HEK293 (cell line): ENCODE data around the gene SIGLEC1.

Experiments used
- KLF10 ChIP-seq: fragments of 450-650 bp; IDR thresholded peaks from 2 replicates; pipeline ENCODE4 v1.5.1; 2018; ENCODE audit warnings: missing biosample characterization, mild to moderate bottlenecking, missing genetic modification characterization
- OSR2 ChIP-seq: fragments of 450-650 bp; formaldehyde crosslinking; IDR thresholded peaks from 2 replicates; pipeline ENCODE4 v1.5.1; 2016; ENCODE audit warnings: missing biosample characterization, missing genetic modification characterization
- YY1 ChIP-seq: fragments of 450-650 bp; formaldehyde crosslinking; IDR thresholded peaks from 2 replicates; pipeline ENCODE4 v1.5.1; 2018; ENCODE audit warnings: missing biosample characterization, missing genetic modification characterization
- ZFHX2 ChIP-seq: fragments of 450-650 bp; formaldehyde crosslinking; conservative IDR thresholded peaks from 2 replicates; pipeline ENCODE4 v1.5.1; 2016; ENCODE audit warnings: missing biosample characterization, missing genetic modification characterization
- ZNF140 ChIP-seq: fragments of 450-650 bp; formaldehyde crosslinking; IDR thresholded peaks from 2 replicates; pipeline ENCODE4 v1.5.1; 2016; ENCODE audit warnings: missing biosample characterization, missing genetic modification characterization
- ZNF157 ChIP-seq: fragments of 450-650 bp; formaldehyde crosslinking; IDR thresholded peaks from 2 replicates; pipeline ENCODE4 v1.5.1; 2016; ENCODE audit warnings: missing biosample characterization, missing genetic modification characterization
- ZNF169 ChIP-seq: fragments of 450-650 bp; formaldehyde crosslinking; IDR thresholded peaks from 2 replicates; pipeline ENCODE4 v1.5.1; 2016; ENCODE audit warnings: missing biosample characterization, missing genetic modification characterization
- ZNF184 ChIP-seq: fragments of 450-650 bp; IDR thresholded peaks from 2 replicates; pipeline ENCODE4 v1.5.1; 2018; ENCODE audit warnings: missing biosample characterization, mild to moderate bottlenecking, missing genetic modification characterization
- ZNF214 ChIP-seq: fragments of 450-650 bp; formaldehyde crosslinking; IDR thresholded peaks from 2 replicates; pipeline ENCODE4 v1.5.1; 2017; ENCODE audit warnings: missing biosample characterization, mild to moderate bottlenecking, missing genetic modification characterization, borderline replicate concordance
- ZNF223 ChIP-seq: fragments of 450-650 bp; formaldehyde crosslinking; IDR thresholded peaks from 2 replicates; pipeline ENCODE4 v1.5.1; 2016; ENCODE audit warnings: missing biosample characterization, missing genetic modification characterization
- ZNF274 ChIP-seq, 2 experiments: fragments of 200-500 bp in 1 of 2; fragments of 450-650 bp in 1 of 2; sonication (Bioruptor generic) in 1 of 2; formaldehyde crosslinking in 1 of 2; IDR thresholded peaks; 2 replicates each; pipeline versions ENCODE4 v1.5.1 to v1.6.1; 2014 to 2016; ENCODE audit warnings: borderline replicate concordance in 1 of 2, inconsistent platforms in 1 of 2, low read length in 1 of 2, missing biosample characterization in 1 of 2, missing genetic modification characterization in 1 of 2
- ZNF324 ChIP-seq: fragments of 450-650 bp; formaldehyde crosslinking; IDR thresholded peaks from 2 replicates; pipeline ENCODE4 v1.5.1; 2016; ENCODE audit warnings: missing biosample characterization, missing genetic modification characterization
- ZNF335 ChIP-seq: fragments of 450-650 bp; formaldehyde crosslinking; conservative IDR thresholded peaks from 2 replicates; pipeline ENCODE4 v1.5.1; 2016; ENCODE audit warnings: missing biosample characterization, missing genetic modification characterization
- ZNF341 ChIP-seq: fragments of 450-650 bp; formaldehyde crosslinking; IDR thresholded peaks from 2 replicates; pipeline ENCODE4; 2016; ENCODE audit warnings: low read depth, missing biosample characterization, missing genetic modification characterization
- ZNF548 ChIP-seq: fragments of 450-650 bp; formaldehyde crosslinking; IDR thresholded peaks from 2 replicates; pipeline ENCODE4 v1.5.1; 2016; ENCODE audit warnings: missing biosample characterization, missing genetic modification characterization
- ZNF585B ChIP-seq: fragments of 450-650 bp; formaldehyde crosslinking; IDR thresholded peaks from 2 replicates; pipeline ENCODE4 v1.5.1; 2016; ENCODE audit warnings: missing biosample characterization, missing genetic modification characterization
- ZNF596 ChIP-seq: fragments of 450-650 bp; IDR thresholded peaks from 2 replicates; pipeline ENCODE4 v1.5.0; 2018; ENCODE audit warnings: missing biosample characterization, mild to moderate bottlenecking, missing genetic modification characterization, moderate library complexity
- ZNF610 ChIP-seq: fragments of 450-650 bp; formaldehyde crosslinking; IDR thresholded peaks from 2 replicates; pipeline ENCODE4 v1.5.1; 2016; ENCODE audit warnings: missing biosample characterization, missing genetic modification characterization, borderline replicate concordance
- ZNF624 ChIP-seq: fragments of 450-650 bp; formaldehyde crosslinking; IDR thresholded peaks from 2 replicates; pipeline ENCODE4 v1.5.1; 2017; ENCODE audit warnings: missing biosample characterization, missing genetic modification characterization
- ZNF837 ChIP-seq: fragments of 450-650 bp; formaldehyde crosslinking; IDR thresholded peaks from 2 replicates; pipeline ENCODE4 v1.5.1; 2016; ENCODE audit warnings: missing biosample characterization, missing genetic modification characterization
- ZNF843 ChIP-seq: fragments of 450-650 bp; formaldehyde crosslinking; IDR thresholded peaks from 2 replicates; pipeline ENCODE4 v1.5.1; 2016; ENCODE audit warnings: missing biosample characterization, missing genetic modification characterization
- TF ChIP-seq, protein P1 (sequence below): fragments of 450-650 bp; IDR thresholded peaks from 2 replicates; pipeline ENCODE4 v1.5.1; 2018; ENCODE audit warnings: missing biosample characterization, mild to moderate bottlenecking, missing genetic modification characterization
- TF ChIP-seq, protein P2 (sequence below): fragments of 450-650 bp; formaldehyde crosslinking; IDR thresholded peaks from 2 replicates; pipeline ENCODE4 v1.5.1; 2016; ENCODE audit warnings: missing biosample characterization, missing genetic modification characterization
- TF ChIP-seq, protein P3 (sequence below): fragments of 450-650 bp; formaldehyde crosslinking; IDR thresholded peaks from 2 replicates; pipeline ENCODE4 v1.5.1; 2016; ENCODE audit warnings: missing biosample characterization, missing genetic modification characterization
- TF ChIP-seq, protein P4 (sequence below): fragments of 450-650 bp; formaldehyde crosslinking; IDR thresholded peaks from 2 replicates; pipeline ENCODE4; 2016; ENCODE audit warnings: missing biosample characterization, missing genetic modification characterization
- TF ChIP-seq, protein P5 (sequence below): fragments of 450-650 bp; formaldehyde crosslinking; conservative IDR thresholded peaks from 2 replicates; pipeline ENCODE4 v1.5.1; 2016; ENCODE audit warnings: low read depth, missing biosample characterization, missing genetic modification characterization
- TF ChIP-seq, protein P6 (sequence below): fragments of 450-650 bp; formaldehyde crosslinking; IDR thresholded peaks from 2 replicates; pipeline ENCODE4 v1.5.1; 2016; ENCODE audit warnings: missing biosample characterization, missing genetic modification characterization

Gene SIGLEC1

DNA sequence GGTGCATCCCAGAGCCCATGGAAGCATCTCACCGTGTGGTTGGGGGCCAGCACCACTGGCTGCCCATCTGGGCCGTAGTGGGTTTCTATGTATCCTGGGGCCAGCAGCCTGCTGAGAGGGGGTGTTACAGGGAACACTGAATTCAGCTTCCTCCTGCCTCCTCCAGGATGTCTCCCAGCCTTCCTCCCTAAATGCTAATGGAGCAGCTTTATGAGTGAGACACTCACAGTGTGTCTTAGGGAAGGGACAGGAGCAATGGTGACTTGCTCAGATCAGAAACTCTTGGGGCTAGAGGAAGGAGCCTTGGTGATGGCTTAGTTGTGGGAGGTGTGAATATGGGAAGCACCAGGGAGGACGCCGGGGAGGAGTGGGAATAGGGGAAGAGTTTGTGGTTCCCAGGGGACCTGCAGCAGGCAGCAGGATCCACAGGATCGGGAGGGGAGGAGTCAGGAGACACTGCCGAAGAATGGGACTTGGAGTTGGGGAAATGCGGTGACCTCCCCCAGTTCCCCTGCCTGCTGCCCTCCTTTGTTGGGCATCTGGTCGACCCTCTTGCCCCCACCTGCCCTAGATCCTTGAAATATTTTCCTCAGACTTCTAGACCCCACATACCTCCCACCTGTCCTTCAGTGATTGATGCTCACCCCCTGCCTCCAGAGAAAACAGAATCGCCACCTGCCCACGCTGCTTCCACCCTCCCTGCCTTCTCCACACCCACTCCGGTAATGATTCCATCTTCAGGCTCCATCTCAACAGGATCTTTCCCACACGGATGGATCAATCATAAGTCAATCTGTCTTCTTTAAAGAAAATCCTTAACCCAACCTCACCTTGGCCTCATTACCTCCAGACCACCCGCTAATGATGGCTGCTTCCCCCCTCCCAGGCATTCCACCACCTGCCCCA lies 37.2 kb downstream of the SIGLEC1 start (continued):
- TF ChIP-seq, protein P1, sequence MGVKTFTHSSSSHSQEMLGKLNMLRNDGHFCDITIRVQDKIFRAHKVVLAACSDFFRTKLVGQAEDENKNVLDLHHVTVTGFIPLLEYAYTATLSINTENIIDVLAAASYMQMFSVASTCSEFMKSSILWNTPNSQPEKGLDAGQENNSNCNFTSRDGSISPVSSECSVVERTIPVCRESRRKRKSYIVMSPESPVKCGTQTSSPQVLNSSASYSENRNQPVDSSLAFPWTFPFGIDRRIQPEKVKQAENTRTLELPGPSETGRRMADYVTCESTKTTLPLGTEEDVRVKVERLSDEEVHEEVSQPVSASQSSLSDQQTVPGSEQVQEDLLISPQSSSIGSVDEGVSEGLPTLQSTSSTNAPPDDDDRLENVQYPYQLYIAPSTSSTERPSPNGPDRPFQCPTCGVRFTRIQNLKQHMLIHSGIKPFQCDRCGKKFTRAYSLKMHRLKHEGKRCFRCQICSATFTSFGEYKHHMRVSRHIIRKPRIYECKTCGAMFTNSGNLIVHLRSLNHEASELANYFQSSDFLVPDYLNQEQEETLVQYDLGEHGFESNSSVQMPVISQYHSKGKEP: no peak
- TF ChIP-seq ZNF843 (tag by site-specific recombination) (no peak), ZNF837 (no peak), YY1 (no peak), ZNF184 (tag by site-specific recombination) (no peak), ZNF596 (no peak), ZFHX2 (tag by site-specific recombination) (peak; percentile 99), ZNF157 (tag by site-specific recombination) (no peak), ZNF223 (tag by site-specific recombination) (no peak), ZNF548 (tag by site-specific recombination) (no peak), ZNF335 (tag by site-specific recombination) (no peak), ZNF624 (tag by site-specific recombination) (no peak), KLF10 (tag by site-specific recombination) (no peak), ZNF610 (tag by site-specific recombination) (no peak), ZNF585B (tag by site-specific recombination) (no peak), ZNF324 (no peak), ZNF140 (tag by site-specific recombination) (no peak), ZNF341 (tag by site-specific recombination) (peak; percentile 92), ZNF214 (tag by site-specific recombination) (no peak), OSR2 (tag by site-specific recombination) (no peak), ZNF169 (tag by site-specific recombination) (no peak), ZNF274 (IDR thresholded peaks at IDR 0.05; ENCODE audit: low read length) (no peak), ZNF274 (tag by site-specific recombination; IDR thresholded peaks at IDR 0.05; ENCODE audit: borderline replicate concordance) (no peak)
- TF ChIP-seq, protein P2, sequence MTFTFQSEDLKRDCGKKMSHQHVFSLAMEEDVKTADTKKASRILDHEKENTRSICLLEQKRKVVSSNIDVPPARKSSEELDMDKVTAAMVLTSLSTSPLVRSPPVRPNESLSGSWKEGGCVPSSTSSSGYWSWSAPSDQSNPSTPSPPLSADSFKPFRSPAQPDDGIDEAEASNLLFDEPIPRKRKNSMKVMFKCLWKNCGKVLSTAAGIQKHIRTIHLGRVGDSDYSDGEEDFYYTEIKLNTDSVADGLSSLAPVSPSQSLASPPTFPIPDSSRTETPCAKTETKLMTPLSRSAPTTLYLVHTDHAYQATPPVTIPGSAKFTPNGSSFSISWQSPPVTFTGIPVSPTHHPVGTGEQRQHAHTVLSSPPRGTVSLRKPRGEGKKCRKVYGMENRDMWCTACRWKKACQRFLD (tag by site-specific recombination): no peak
- TF ChIP-seq, protein P3, sequence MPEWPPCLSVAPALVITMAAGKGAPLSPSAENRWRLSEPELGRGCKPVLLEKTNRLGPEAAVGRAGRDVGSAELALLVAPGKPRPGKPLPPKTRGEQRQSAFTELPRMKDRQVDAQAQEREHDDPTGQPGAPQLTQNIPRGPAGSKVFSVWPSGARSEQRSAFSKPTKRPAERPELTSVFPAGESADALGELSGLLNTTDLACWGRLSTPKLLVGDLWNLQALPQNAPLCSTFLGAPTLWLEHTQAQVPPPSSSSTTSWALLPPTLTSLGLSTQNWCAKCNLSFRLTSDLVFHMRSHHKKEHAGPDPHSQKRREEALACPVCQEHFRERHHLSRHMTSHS (tag by site-specific recombination): no peak
- TF ChIP-seq, protein P4, sequence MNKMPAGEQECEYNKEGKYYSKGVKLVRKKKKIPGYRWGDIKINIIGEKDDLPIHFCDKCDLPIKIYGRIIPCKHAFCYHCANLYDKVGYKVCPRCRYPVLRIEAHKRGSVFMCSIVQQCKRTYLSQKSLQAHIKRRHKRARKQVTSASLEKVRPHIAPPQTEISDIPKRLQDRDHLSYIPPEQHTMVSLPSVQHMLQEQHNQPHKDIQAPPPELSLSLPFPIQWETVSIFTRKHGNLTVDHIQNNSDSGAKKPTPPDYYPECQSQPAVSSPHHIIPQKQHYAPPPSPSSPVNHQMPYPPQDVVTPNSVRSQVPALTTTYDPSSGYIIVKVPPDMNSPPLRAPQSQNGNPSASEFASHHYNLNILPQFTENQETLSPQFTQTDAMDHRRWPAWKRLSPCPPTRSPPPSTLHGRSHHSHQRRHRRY: no peak
- TF ChIP-seq, protein P5, sequence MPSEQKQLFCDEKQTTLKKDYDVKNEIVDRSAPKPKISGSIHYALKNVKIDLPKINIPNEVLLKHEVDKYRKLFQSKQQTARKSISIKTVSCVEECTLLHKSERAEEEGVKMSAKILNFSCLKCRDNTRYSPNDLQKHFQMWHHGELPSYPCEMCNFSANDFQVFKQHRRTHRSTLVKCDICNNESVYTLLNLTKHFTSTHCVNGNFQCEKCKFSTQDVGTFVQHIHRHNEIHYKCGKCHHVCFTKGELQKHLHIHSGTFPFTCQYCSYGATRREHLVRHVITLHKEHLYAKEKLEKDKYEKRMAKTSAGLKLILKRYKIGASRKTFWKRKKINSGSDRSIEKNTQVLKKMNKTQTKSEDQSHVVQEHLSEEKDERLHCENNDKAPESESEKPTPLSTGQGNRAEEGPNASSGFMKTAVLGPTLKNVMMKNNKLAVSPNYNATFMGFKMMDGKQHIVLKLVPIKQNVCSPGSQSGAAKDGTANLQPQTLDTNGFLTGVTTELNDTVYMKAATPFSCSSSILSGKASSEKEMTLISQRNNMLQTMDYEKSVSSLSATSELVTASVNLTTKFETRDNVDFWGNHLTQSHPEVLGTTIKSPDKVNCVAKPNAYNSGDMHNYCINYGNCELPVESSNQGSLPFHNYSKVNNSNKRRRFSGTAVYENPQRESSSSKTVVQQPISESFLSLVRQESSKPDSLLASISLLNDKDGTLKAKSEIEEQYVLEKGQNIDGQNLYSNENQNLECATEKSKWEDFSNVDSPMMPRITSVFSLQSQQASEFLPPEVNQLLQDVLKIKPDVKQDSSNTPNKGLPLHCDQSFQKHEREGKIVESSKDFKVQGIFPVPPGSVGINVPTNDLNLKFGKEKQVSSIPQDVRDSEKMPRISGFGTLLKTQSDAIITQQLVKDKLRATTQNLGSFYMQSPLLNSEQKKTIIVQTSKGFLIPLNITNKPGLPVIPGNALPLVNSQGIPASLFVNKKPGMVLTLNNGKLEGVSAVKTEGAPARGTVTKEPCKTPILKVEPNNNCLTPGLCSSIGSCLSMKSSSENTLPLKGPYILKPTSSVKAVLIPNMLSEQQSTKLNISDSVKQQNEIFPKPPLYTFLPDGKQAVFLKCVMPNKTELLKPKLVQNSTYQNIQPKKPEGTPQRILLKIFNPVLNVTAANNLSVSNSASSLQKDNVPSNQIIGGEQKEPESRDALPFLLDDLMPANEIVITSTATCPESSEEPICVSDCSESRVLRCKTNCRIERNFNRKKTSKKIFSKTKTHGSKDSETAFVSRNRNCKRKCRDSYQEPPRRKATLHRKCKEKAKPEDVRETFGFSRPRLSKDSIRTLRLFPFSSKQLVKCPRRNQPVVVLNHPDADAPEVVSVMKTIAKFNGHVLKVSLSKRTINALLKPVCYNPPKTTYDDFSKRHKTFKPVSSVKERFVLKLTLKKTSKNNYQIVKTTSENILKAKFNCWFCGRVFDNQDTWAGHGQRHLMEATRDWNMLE (tag by site-specific recombination): no peak
- TF ChIP-seq, protein P6, sequence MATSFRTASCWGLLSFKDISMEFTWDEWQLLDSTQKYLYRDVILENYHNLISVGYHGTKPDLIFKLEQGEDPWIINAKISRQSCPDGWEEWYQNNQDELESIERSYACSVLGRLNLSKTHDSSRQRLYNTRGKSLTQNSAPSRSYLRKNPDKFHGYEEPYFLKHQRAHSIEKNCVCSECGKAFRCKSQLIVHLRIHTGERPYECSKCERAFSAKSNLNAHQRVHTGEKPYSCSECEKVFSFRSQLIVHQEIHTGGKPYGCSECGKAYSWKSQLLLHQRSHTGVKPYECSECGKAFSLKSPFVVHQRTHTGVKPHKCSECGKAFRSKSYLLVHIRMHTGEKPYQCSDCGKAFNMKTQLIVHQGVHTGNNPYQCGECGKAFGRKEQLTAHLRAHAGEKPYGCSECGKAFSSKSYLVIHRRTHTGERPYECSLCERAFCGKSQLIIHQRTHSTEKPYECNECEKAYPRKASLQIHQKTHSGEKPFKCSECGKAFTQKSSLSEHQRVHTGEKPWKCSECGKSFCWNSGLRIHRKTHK (tag by site-specific recombination): no peak
